GM12872 (cell line): ENCODE data around the gene RPL35A.

Experiments
- CTCF ChIP-seq: IDR thresholded peaks from 3 replicates; pipeline ENCODE4 v1.5.1; 2011; ENCODE audit warnings: low read depth, mild to moderate bottlenecking, low read length, moderate library complexity; ENCODE audit not compliant: insufficient read depth

Gene RPL35A

GRCh38 chr3:197963019-197963637 is 13.1 kb downstream of the RPL35A start:
- no peak for TF ChIP-seq CTCF

- TF ChIP-seq CTCF, result no peak
Observed at GRCh38 chr3:197970588-197970987, 20.6 kb downstream of the RPL35A start.

DNA sequence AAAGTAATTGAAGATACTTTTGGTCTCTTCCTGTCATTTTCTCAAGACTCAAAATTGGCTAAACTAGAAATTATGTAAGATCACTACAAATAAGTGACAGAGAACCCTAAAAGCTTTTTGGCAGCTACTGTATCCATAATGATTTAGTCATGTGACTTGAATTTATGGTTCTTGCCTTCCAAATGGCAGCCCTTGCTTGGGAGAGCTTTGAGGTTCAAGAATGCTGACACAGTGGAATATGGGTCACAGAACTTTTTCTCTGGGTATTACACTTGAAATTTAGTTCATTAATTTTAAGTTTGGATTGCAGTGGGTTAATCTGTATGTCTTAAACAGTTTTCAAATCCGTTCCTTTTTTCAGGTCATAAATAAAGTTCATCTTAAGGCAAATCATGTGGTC is 24.0 kb downstream of the RPL35A start:
- TF ChIP-seq CTCF, result no peak

DNA sequence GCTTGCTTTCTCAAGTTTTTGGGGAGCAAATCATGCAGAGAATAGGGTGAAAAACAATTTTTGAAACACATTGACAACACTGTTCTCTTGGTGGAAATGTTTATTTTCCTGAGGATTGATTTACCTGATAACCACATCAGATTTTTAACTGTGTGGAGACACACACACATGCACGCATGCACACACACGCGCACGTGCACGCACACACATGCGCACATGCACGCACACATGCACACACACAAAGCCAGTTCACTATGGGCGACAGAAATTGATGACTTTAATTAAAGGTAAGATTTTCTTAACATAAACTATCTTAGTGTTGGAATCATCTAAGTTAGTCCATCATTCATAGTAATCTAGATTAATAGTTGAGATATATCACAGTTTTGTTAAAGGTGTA is 25.3 kb downstream of the RPL35A start:
- no peak for TF ChIP-seq CTCF

GRCh38 chr3:197983076-197983475 is 33.1 kb downstream of the RPL35A start:
- no peak for TF ChIP-seq CTCF

DNA sequence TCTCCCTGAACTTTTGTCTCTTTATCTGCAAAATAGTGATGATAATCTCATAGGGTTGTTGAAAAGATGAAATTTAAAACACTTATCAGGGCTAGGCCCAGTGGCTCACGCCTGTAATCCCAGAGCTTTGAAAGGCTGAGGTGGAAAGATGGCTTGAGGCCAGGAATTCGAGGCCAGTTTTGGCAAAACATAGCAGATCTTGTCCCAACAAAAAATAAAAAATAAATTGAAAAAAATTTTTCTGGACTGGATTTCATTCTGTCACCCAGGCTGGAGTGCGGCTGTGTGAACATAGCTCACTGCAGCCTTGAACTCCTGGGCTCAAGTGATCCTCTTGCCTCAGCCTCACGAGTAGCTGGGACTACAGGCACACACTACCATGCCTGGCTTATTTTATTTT is 39.7 kb downstream of the RPL35A start:
- TF ChIP-seq CTCF, result no peak

DNA sequence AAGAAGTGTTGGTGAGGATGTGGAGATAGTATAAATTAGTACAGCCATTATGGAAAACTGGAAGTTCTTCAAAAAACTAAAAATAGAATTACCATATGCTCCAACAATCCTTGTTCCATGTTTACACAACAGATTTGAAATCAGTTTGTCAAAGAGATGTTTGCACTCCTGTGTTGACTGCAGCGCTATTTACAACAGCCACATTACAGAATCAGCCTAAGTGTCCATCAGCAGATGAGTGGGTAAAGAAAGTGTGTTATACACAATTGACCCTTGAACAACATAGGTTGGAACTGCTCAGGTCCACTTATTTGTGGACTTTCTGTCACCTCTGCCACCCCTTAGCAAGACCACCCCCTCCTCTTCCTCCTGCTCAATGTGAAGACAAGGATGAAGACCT is 44.7 kb downstream of the RPL35A start:
- TF ChIP-seq CTCF, result no peak
